HG02763 (cell line): ENCODE results near the gene CYYR1.

Experiments used
- ATAC-seq: cut with Tn5 transposase; IDR thresholded peaks from one replicate; pipeline ENCODE4 v1.9.1; 2021; ENCODE audit warnings: mild to moderate bottlenecking, moderate library complexity; ENCODE audit not compliant: unreplicated experiment

The CYYR1 gene

DNA sequence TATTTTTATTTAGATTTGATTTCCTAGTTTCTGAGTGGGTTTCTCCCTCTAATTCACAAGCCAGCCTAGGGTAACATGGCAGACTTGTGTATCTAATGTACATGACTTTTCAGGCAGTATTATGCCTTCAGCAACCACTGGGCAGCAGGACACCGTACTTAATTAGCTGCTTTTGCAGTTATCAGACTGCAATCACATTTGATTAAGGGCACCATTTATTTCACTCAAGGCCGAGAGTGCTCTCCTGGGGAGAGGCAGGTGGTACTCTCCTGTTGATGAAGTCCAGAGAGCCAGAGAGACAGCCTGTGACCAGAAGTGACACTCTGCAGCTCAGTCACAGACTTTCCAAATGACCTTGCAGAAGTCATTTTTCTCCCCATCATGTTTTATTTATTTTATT is 18.7 kb downstream of the CYYR1 start:
- ATAC-seq: no peak

- ATAC-seq: no peak
Measured at GRCh38 chr21:26553898-26554297, 19.2 kb downstream of the CYYR1 start.

- no peak for ATAC-seq
Measured at GRCh38 chr21:26550326-26550725, 22.8 kb downstream of the CYYR1 start.

DNA sequence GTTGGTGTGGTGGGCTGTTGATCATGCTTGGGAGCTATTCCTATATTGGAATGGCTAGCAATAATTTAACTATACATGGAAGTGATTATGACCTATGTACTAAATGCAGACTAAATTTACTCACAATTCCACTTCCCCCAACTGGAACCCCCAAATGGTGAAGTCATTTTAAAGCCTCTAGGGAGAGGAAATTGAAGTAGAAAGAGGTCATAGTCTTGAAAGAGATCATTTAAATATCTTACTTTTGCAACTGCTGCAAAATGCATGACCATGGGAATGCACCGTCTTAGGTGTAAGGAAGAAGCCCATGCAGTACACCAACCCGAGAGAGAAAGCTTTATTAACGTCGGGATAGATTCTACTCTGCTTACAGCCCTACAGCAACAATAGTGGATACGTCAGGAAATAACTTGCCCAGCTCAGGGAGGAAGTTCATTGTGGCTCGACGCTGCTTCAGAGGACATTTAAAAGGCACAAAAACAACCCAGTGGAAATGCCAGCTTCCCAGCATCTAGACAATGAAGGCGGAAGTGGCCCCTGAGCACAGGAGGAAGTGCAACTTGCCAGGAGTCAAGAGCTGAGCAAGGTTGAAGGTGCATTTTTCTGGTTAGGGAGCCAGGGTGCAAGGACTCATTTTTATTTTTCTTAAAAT is 26.5 kb downstream of the CYYR1 start:
- no peak for ATAC-seq

- ATAC-seq: no peak
Measured at GRCh38 chr21:26544201-26544775, 28.8 kb downstream of the CYYR1 start.

GRCh38 chr21:26540651-26541050 is 32.4 kb downstream of the CYYR1 start:
- ATAC-seq: no peak

DNA sequence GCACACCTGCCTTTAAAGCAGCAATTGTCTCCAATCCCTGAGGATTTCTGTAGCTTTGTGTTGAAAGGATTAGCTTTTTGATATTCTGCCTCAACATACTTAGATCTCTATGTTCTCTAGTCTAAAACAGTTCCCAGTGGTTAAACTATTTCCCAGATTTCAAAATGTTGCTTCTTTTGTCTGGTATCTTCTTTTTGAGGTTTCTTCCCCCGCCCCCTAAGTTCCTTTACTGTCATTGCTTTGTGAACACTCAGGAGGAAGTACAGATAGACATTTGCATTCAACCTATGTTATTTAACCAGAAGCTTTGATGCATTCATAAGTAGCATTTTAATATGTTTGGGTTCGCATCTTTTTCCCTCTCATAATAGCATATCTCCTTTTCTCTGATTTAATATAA is 33.5 kb downstream of the CYYR1 start:
- ATAC-seq: no peak

GRCh38 chr21:26534517-26534916 is 38.6 kb downstream of the CYYR1 start:
- no peak for ATAC-seq

DNA sequence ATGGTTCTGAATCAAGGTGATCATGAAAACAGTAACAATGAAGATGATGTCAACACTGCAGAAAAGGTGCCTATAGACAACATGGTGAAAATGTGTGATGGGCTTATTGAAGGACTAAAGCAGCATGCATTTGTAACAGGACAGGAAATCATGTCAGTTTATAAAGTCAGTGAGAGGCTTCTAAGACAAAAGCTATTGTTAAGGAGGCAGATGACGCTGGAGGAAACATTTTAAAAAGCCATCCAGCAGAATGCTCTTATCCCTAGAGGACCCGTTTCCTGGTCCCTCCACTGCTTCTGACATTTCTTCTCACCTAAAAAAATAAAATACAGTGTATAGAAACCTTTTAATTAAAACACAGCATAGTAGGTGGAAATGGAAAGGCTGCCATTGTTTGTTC is 40.9 kb downstream of the CYYR1 start:
- no peak for ATAC-seq

- no peak for ATAC-seq
Measured at GRCh38 chr21:26529526-26529925, 43.6 kb downstream of the CYYR1 start.

DNA sequence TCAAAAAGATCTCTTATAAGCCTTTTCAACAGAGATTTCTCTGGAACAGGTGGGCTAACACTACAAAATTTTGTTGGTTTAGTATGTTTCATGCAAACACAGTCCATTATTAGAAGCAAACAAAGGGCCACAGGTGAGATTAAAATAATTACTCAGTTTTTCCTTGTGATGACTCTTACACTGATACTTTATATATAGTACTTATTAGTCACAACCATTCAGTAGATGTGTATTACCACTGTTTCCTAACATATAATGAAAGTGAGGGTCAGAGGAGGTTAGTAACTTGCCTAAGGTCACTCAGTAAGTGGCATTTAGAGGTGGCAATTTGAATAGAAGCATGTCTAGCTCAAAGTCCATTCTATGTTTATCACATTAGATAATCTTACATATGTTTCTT is 44.2 kb downstream of the CYYR1 start:
- ATAC-seq: no peak

DNA sequence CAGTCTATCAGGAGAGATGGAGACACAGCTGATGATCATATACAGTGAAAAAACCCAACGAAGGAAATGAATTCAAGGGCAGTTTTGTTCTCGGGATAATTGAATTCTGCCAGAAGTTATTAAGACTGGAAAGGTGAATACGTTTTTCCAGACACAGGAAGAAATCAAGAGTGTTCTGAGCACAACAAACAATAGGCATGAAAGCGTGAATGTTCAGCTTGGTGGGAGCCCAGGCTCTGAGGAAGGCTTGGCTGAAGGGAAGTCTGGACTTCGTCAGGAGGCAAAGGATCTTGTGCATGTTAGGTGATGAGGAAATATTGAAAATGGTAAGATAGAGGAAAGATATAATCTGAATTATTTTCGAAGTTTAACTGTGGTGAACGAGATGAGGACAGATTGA is 50.4 kb downstream of the CYYR1 start:
- no peak for ATAC-seq

DNA sequence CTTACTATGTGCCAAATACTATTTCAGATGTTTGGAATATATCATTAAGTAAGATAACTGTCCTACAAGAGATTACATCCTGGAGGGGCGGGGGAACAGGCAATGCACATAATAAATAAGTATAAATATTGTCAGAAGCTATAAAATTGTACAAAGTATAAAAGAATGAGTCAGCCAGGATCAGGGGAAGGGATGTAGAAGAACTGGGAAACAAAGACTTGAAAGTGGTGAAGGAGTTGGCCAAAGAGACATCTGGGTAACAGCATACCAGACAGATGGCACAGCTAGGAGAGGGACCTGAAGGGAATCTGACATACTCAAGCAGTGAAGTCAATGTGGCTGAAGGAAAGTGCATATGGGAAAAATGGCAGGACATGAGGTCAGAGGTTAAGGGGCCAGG is 53.9 kb downstream of the CYYR1 start:
- no peak for ATAC-seq

- no peak for ATAC-seq
Measured at GRCh38 chr21:26515257-26515656, 57.8 kb downstream of the CYYR1 start.

GRCh38 chr21:26513212-26513611 is 59.9 kb downstream of the CYYR1 start:
- no peak for ATAC-seq

- no peak for ATAC-seq
Measured at GRCh38 chr21:26512664-26513063, 60.4 kb downstream of the CYYR1 start.

DNA sequence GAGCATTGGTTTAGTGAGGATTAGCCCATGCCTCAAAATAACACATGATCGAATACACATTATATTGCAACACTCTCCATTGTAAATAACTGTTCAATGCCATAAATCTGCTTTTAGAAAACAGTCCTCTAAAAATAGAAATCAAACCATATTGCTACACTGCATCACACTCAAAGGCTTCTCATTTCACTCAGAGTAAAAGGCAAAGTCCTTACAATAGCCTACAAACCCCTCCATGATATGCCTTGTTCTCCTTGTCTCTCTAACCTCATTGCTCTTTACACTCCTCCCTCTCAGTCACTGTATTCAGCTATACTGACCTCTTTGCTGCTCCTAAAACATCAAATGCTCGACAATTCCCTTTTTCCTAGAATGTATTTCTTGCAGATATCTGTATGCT is 64.2 kb downstream of the CYYR1 start:
- ATAC-seq: no peak

GRCh38 chr21:26506956-26507355 is 66.1 kb downstream of the CYYR1 start:
- ATAC-seq: no peak

DNA sequence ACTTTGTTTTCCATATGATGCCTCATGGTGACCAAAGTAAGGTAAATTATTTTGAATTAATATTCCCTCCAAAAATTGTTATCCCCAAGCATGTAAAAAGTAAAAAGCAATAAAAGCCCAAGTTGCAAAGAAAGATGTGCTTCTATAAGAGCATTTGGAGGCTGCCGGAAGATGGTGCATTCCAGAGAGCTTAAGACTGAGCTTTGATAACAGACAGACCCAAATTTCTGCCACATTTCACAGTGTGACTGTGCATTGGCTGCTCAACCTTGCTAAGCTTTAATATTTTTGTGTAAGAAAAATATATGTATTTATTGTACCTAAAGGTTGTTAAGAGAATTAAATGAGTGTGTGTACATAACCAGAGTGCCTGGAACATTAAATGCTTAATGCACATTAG is 67.9 kb downstream of the CYYR1 start:
- no peak for ATAC-seq

DNA sequence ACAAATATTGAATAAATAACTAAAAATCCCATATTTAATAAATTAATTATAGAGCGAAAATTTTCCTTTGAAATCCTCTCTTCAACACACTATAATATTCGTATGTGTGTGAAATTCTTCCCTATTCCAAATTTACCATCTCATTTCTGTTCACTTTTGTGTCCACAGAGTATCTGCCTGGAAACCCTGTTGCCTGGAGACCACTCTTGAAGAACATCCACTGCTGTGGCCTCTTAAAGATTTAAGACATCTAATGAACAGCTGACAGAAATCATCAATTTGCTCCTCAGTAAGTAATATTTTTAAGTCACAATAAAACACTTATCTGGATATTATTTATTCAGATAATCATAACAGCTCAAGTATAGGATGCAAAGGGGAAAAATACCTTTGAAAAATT is 69.7 kb downstream of the CYYR1 start:
- ATAC-seq: no peak

GRCh38 chr21:26501495-26502021 is 71.5 kb downstream of the CYYR1 start:
- ATAC-seq: no peak

- no peak for ATAC-seq
Measured at GRCh38 chr21:26499495-26499894, 73.6 kb downstream of the CYYR1 start.
